ENCODE measurements around the gene DHRS4. TPM values are rescaled to one million over a fixed set of nuclear protein-coding genes. Genes with fewer than 3 reads are reported as not detected.
"Not testable (repeated sequence)": the region's sequence is repeated elsewhere in the genome, so short reads cannot be mapped to it uniquely, and the experiment has no call there.

The DHRS4 gene
- total and polyA plus RNA-seq, 2 of the 13 experiments (the other 11 are each of a cell fraction or from before 2014, with no cell fraction given) = 23.9 to 45.1 TPM

DNA sequence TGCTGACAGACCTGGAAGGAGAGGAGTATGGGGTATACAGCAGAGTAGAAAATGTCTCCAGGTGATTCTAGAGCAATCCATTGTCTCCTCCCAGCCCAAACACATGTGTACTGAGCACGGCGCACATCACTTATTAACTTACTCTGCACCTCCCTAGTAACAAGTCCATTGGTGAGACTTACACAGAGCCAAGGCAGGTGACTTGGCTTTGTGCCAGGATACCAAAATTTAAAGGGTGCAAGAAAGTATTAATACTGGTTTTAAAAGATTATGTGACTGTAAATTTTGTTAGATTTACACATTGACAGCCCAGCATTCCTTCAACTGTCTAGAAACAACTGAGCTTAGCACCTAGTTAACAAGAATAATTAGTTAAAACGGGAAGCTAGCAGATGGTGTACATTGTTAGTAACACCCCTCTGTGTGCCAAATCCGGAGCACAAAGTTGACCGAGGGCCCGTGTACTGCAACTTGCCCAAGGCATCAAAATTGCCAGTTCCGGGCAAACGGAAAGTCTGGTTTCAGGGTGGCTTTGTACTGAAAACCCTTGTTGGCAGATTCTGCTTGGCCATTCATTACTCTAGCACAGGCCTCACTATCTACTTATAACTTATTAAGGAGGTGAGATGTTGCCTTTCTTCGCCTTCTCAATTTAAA lies 4.5 kb downstream of the DHRS4 start:
- H3K4me2 ChIP-seq (ENCODE audit: low read depth, low read length); H3K36me3 ChIP-seq (replicated peaks in 1 of 2; ENCODE audit: control insufficient read depth in 1 of 2, insufficient read depth in 2 of 2, low read length in 2 of 2); POLR2A ChIA-PET; H3K79me2 ChIP-seq (ENCODE audit: insufficient read depth, low read length); in situ Hi-C loops (cut with HindIII; ENCODE audit: extremely low pct_ligation_motif_present, low pct_unique_long_range_greater_than_20kb); H2AFZ ChIP-seq (ENCODE audit: low read length); H3K9ac ChIP-seq (ENCODE audit: insufficient read depth, low read depth, low read length); ATAC-seq; DNase-seq (ENCODE audit: low spot score); BruUV-seq (replicated peaks); H3K9me3 ChIP-seq (ENCODE audit: low read length); FAIRE-seq; H4K20me1 ChIP-seq (ENCODE audit: insufficient read depth, low read length); CTCF ChIA-PET (ENCODE audit: low intra/inter-chr PET ratio, low total read pairs); H3K27ac ChIP-seq (ENCODE audit: extremely low read length, insufficient read depth, low read length); H3K4me3 ChIP-seq (replicated peaks in 1 of 3; ENCODE audit: insufficient read depth in 1 of 3, low read depth in 2 of 3, low read length in 3 of 3); H3K27me3 ChIP-seq (ENCODE audit: control insufficient read depth in 1 of 2, insufficient read depth in 2 of 2, low read length in 2 of 2); intact Hi-C loops (cut with micrococcal nuclease; ENCODE audit: unreplicated experiment); TF ChIP-seq LCORL (CRISPR knock-in tag; IDR thresholded peaks at IDR 0.05): not testable (repeated sequence)
- H3K4me1 ChIP-seq (ENCODE audit: insufficient read depth, low read length) = peaks cover 10% of the 10 kb centered on the region
- whole genome bisulfite sequencing (ENCODE audit: low lambda C conversion rate) = 97% methylated on average over 9 of the region's 9 CpGs
- TF ChIP-seq LCORL (IDR thresholded peaks at IDR 0.05) = peak; percentile 95

DNA sequence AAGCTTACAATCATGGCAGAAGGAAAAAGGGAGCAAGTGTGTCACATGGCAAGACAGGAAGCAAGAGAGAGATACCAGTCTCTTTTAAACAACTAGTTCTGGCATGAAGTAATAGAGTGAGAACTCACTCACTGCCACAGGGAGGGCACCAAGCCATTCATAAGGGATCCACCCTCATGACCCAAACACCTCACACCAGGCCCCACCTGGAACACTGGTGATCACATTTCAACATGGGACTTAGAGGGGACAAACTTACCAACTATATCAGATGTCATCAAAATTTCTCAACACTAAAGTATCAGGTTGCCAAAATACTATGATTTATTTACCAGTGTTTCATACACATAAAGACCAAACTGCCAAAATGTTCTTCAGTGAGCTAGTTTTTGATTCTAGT lies 7.3 kb downstream of the DHRS4 start:
- H3K36me3 ChIP-seq (replicated peaks in 1 of 2; ENCODE audit: control insufficient read depth in 1 of 2, insufficient read depth in 2 of 2, low read length in 2 of 2); FAIRE-seq; ATAC-seq; H3K9ac ChIP-seq (ENCODE audit: insufficient read depth, low read depth, low read length); in situ Hi-C loops (cut with HindIII; ENCODE audit: extremely low pct_ligation_motif_present, low pct_unique_long_range_greater_than_20kb); H3K9me3 ChIP-seq (ENCODE audit: low read length); H3K4me1 ChIP-seq (ENCODE audit: insufficient read depth, low read length); POLR2A ChIA-PET; H3K27ac ChIP-seq (ENCODE audit: extremely low read length, insufficient read depth, low read length); H3K4me3 ChIP-seq (replicated peaks in 1 of 3; ENCODE audit: insufficient read depth in 1 of 3, low read depth in 2 of 3, low read length in 3 of 3); H3K27me3 ChIP-seq (ENCODE audit: control insufficient read depth in 1 of 2, insufficient read depth in 2 of 2, low read length in 2 of 2); H3K79me2 ChIP-seq (ENCODE audit: insufficient read depth, low read length); H4K20me1 ChIP-seq (ENCODE audit: insufficient read depth, low read length); intact Hi-C loops (cut with micrococcal nuclease; ENCODE audit: unreplicated experiment); DNase-seq (ENCODE audit: low spot score); H2AFZ ChIP-seq (ENCODE audit: low read length); CTCF ChIA-PET (ENCODE audit: low intra/inter-chr PET ratio, low total read pairs); H3K4me2 ChIP-seq (ENCODE audit: low read depth, low read length); BruUV-seq (replicated peaks): not testable (repeated sequence)

DNA sequence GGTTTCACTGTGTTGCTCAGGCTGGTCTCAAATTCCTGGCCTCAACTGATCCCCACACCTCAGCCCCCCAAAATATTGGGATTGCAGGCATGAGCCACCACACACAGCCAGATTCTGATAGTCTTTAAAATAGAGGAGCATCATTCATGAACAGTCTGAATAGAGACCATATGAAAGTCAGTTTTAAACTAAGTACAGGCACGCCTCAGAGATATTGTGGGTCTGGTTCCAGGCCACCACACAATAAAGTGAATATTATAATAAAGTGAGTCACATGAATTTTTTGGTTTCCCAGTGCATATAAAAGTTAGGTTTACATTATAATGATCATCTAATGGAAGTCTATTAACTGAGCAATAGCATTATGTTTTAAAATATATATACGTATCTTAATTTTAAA lies 8.1 kb downstream of the DHRS4 start:
- ATAC-seq; DNase-seq (ENCODE audit: low spot score); H3K4me1 ChIP-seq (ENCODE audit: insufficient read depth, low read length); H4K20me1 ChIP-seq (ENCODE audit: insufficient read depth, low read length); H3K9ac ChIP-seq (ENCODE audit: insufficient read depth, low read depth, low read length); H3K27me3 ChIP-seq (ENCODE audit: control insufficient read depth in 1 of 2, insufficient read depth in 2 of 2, low read length in 2 of 2); intact Hi-C loops (cut with micrococcal nuclease; ENCODE audit: unreplicated experiment); BruUV-seq (replicated peaks); H3K9me3 ChIP-seq (ENCODE audit: low read length); H3K4me3 ChIP-seq (replicated peaks in 1 of 3; ENCODE audit: insufficient read depth in 1 of 3, low read depth in 2 of 3, low read length in 3 of 3); FAIRE-seq; H3K4me2 ChIP-seq (ENCODE audit: low read depth, low read length); H3K36me3 ChIP-seq (replicated peaks in 1 of 2; ENCODE audit: control insufficient read depth in 1 of 2, insufficient read depth in 2 of 2, low read length in 2 of 2); H2AFZ ChIP-seq (ENCODE audit: low read length); H3K27ac ChIP-seq (ENCODE audit: extremely low read length, insufficient read depth, low read length); POLR2A ChIA-PET; CTCF ChIA-PET (ENCODE audit: low intra/inter-chr PET ratio, low total read pairs); H3K79me2 ChIP-seq (ENCODE audit: insufficient read depth, low read length); in situ Hi-C loops (cut with HindIII; ENCODE audit: extremely low pct_ligation_motif_present, low pct_unique_long_range_greater_than_20kb): not testable (repeated sequence)
- 95% methylated on average over 1 of the region's 2 CpGs for WGBS (ENCODE audit: low lambda C conversion rate)
